ENCODE data around the gene ESD. TPM values are rescaled to one million over a fixed set of nuclear protein-coding genes. Genes with fewer than 3 reads are reported as not detected.

ESD gene
- total RNA-seq, 1 experiment from 2014 or later, result 58.7 TPM

DNA sequence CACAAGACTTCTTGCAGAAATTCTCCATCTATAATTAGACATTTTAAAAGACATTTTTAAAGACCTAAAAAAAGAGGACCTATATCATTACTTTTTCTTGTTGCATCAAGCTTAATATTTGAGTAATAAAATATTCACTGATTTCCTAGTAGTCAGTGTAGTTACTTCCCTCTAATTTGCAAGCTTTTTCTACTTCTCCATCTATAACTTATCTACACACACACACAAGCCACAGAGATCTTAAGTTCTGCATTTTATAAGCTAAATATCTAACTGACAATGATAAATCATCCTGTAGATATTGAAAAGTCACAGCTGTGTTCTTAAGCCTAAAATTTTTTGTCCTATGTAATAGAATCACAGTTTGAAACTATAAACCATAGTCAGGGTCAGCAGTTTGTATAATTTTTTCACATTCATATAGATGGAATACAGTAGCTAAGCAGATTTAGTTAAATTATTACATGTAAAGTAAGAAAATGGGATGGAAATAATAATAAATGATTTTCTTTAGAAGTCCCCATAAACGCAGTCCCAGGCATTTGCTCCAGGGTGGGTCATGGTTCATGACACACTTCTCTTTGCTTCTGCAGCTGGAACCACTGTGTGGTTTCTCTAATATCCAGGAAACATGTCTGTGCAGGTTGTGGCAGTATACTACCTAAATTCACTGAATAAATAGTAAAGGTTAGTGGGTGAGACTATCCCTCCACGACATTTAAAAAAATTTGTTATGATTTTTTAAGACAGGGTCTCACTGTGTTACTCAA is 60.2 kb downstream of the ESD start:
- POLR2A ChIA-PET, result no interaction called here
- no peaks in the 10 kb centered on the region for H3K9me3 Mint-ChIP-seq
- H3K27ac Mint-ChIP-seq, result no peak overlapping the region
- DNase-seq (ENCODE audit: low spot score), result no peak
- peaks cover 7% of the 10 kb centered on the region; the same call in 1 of the 2 replicates for H3K36me3 Mint-ChIP-seq
- H3K27me3 Mint-ChIP-seq (ENCODE audit: low read depth), result no peaks in the 10 kb centered on the region
- peaks cover 8% of the 10 kb centered on the region for H3K4me1 Mint-ChIP-seq
- CTCF ChIA-PET, result no interaction called here
- no peak for ATAC-seq
- H3K4me3 Mint-ChIP-seq, result no peak overlapping the region
- TF ChIP-seq TP53 (CRISPR knock-in tag; IDR thresholded peaks at IDR 0.05) (no peak), ZNF219 (CRISPR knock-in tag; IDR thresholded peaks at IDR 0.05; ENCODE audit: borderline replicate concordance) (no peak), MYBL2 (CRISPR knock-in tag; IDR thresholded peaks at IDR 0.05) (no peak), TEAD4 (CRISPR knock-in tag; IDR thresholded peaks at IDR 0.05) (no peak), CREB1 (CRISPR knock-in tag; IDR thresholded peaks at IDR 0.05) (no peak), ETV6 (CRISPR knock-in tag; IDR thresholded peaks at IDR 0.05) (no peak)
- TF ChIP-seq, protein P1, sequence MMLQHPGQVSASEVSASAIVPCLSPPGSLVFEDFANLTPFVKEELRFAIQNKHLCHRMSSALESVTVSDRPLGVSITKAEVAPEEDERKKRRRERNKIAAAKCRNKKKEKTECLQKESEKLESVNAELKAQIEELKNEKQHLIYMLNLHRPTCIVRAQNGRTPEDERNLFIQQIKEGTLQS (CRISPR knock-in tag; conservative IDR thresholded peaks at IDR 0.05), result no peak
- TF ChIP-seq, protein P2, sequence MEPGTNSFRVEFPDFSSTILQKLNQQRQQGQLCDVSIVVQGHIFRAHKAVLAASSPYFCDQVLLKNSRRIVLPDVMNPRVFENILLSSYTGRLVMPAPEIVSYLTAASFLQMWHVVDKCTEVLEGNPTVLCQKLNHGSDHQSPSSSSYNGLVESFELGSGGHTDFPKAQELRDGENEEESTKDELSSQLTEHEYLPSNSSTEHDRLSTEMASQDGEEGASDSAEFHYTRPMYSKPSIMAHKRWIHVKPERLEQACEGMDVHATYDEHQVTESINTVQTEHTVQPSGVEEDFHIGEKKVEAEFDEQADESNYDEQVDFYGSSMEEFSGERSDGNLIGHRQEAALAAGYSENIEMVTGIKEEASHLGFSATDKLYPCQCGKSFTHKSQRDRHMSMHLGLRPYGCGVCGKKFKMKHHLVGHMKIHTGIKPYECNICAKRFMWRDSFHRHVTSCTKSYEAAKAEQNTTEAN (CRISPR knock-in tag; IDR thresholded peaks at IDR 0.05), result no peak
- TF ChIP-seq, protein P3, sequence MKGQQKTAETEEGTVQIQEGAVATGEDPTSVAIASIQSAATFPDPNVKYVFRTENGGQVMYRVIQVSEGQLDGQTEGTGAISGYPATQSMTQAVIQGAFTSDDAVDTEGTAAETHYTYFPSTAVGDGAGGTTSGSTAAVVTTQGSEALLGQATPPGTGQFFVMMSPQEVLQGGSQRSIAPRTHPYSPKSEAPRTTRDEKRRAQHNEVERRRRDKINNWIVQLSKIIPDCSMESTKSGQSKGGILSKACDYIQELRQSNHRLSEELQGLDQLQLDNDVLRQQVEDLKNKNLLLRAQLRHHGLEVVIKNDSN (CRISPR knock-in tag; IDR thresholded peaks at IDR 0.05), result no peak

DNA sequence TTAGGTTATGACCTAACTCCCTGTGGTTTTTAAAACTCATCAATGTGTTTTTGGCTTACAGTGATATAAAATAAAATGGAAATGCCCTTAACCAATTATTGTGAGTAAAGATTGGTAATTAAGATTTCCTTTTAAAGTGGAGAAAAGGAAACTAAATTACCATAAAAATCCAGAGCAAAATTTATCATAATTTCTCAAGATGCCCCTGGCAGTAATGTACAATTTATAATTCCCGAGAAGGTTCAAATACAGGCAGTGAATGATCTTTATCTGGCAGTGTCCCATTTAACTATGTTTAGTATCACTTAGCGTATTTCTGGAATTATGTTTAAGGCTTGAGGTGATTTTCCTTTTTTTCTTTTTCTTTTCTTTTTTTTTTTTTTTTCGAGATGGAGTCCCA is 61.5 kb downstream of the ESD start:
- Mint-ChIP-seq H3K9me3 (no peaks in the 10 kb centered on the region), H3K27me3 (ENCODE audit: low read depth) (no peaks in the 10 kb centered on the region), H3K36me3 (peaks cover 9% of the 10 kb centered on the region), H3K4me1 (peaks cover 8% of the 10 kb centered on the region), H3K27ac (no peak overlapping the region), H3K4me3 (no peak overlapping the region)
- DNase-seq (ENCODE audit: low spot score), result no peak
- CTCF ChIA-PET, result interaction anchor here (0.6 kb wide), 1 partner anchor 160 kb away, joined by 3 read pairs; no protein-coding TSS in a partner anchor
- TF ChIP-seq, protein P4, sequence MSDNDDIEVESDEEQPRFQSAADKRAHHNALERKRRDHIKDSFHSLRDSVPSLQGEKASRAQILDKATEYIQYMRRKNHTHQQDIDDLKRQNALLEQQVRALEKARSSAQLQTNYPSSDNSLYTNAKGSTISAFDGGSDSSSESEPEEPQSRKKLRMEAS (CRISPR knock-in tag; IDR thresholded peaks at IDR 0.05), result no peak
- TF ChIP-seq, protein P5, sequence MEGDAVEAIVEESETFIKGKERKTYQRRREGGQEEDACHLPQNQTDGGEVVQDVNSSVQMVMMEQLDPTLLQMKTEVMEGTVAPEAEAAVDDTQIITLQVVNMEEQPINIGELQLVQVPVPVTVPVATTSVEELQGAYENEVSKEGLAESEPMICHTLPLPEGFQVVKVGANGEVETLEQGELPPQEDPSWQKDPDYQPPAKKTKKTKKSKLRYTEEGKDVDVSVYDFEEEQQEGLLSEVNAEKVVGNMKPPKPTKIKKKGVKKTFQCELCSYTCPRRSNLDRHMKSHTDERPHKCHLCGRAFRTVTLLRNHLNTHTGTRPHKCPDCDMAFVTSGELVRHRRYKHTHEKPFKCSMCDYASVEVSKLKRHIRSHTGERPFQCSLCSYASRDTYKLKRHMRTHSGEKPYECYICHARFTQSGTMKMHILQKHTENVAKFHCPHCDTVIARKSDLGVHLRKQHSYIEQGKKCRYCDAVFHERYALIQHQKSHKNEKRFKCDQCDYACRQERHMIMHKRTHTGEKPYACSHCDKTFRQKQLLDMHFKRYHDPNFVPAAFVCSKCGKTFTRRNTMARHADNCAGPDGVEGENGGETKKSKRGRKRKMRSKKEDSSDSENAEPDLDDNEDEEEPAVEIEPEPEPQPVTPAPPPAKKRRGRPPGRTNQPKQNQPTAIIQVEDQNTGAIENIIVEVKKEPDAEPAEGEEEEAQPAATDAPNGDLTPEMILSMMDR (IDR thresholded peaks at IDR 0.05), result no peak
- TF ChIP-seq ZBTB21 (CRISPR knock-in tag; IDR thresholded peaks at IDR 0.05; ENCODE audit: borderline replicate concordance) (no peak), FOXJ3 (CRISPR knock-in tag; IDR thresholded peaks at IDR 0.05; ENCODE audit: borderline replicate concordance) (no peak), CREB1 (CRISPR knock-in tag; IDR thresholded peaks at IDR 0.05) (no peak), NFATC4 (CRISPR knock-in tag; IDR thresholded peaks at IDR 0.05) (no peak), ZNF138 (CRISPR knock-in tag; conservative IDR thresholded peaks at IDR 0.05) (no peak), GABPB1 (CRISPR knock-in tag; IDR thresholded peaks at IDR 0.05) (no peak), FOXK1 (CRISPR knock-in tag; IDR thresholded peaks at IDR 0.05) (no peak), ELF4 (CRISPR knock-in tag; IDR thresholded peaks at IDR 0.05; ENCODE audit: low read depth) (no peak)
- TF ChIP-seq, protein P6, sequence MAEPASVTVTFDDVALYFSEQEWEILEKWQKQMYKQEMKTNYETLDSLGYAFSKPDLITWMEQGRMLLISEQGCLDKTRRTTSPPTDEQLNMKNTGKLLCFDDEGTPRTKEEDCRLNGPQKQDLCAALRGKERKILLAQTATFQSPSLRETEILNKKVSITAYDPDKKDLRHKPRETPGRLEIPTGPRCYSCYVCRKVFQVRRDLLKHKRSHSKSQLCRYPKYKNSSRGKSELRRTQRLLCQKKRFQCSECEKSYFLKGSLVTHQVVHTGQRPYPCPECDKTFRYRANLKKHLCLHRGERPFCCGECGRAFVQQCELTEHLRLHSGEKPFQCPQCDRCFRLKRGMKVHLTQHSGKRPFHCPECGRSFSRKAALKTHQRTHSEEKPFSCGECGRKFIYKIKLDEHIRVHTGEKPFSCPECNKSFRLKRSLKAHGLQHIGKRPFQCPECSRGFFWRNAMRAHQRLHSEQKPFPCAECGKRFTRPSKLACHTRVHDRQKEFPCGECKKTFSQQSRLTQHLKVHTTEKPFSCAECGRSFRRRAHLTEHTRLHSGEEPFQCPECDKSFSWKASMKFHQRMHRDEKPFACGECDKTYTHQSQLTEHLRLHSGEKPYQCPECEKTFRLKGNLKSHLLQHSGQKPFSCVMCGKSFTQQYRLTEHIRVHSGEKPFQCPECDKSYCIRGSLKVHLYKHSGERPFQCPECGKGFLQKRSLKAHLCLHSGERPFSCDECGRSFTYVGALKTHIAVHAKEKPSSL (CRISPR knock-in tag; conservative IDR thresholded peaks at IDR 0.05), result no peak
- TF ChIP-seq, protein P7, sequence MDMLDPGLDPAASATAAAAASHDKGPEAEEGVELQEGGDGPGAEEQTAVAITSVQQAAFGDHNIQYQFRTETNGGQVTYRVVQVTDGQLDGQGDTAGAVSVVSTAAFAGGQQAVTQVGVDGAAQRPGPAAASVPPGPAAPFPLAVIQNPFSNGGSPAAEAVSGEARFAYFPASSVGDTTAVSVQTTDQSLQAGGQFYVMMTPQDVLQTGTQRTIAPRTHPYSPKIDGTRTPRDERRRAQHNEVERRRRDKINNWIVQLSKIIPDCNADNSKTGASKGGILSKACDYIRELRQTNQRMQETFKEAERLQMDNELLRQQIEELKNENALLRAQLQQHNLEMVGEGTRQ (CRISPR knock-in tag; IDR thresholded peaks at IDR 0.05), result no peak
- TF ChIP-seq, protein P8, sequence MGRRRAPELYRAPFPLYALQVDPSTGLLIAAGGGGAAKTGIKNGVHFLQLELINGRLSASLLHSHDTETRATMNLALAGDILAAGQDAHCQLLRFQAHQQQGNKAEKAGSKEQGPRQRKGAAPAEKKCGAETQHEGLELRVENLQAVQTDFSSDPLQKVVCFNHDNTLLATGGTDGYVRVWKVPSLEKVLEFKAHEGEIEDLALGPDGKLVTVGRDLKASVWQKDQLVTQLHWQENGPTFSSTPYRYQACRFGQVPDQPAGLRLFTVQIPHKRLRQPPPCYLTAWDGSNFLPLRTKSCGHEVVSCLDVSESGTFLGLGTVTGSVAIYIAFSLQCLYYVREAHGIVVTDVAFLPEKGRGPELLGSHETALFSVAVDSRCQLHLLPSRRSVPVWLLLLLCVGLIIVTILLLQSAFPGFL (CRISPR knock-in tag; IDR thresholded peaks at IDR 0.05; ENCODE audit: borderline replicate concordance), result no peak
- POLR2A ChIA-PET, result interaction anchor here (0.6 kb wide), 1 partner anchor 1463 kb away, joined by 8 read pairs; no protein-coding TSS in a partner anchor
- ATAC-seq, result no peak

Measured in WTC11 (cell line).